Hepatocyte (in vitro differentiated cells): ENCODE data around the gene CHD9. TPM values are rescaled to one million over a fixed set of nuclear protein-coding genes. Genes with fewer than 3 reads are reported as not detected.

Experiments used
- DNase-seq: peaks from one replicate; pipeline ENCODE4 v3.0.0-alpha.2; 2016; ENCODE audit warnings: low spot score
- H2AFZ ChIP-seq: fragments of 200-600 bp; sonication (generic); 2 replicates; pipeline ENCODE4 v1.6.0; 2016; ENCODE audit warnings: antibody characterized with exemption, mild to moderate bottlenecking
- H3K27ac ChIP-seq: fragments of 200-600 bp; sonication (generic); 2 replicates; pipeline ENCODE4 v1.5.1; 2016; ENCODE audit warnings: mild to moderate bottlenecking
- H3K27me3 ChIP-seq: fragments of 200-600 bp; sonication (generic); 2 replicates; pipeline ENCODE4 v1.6.1; 2016
- H3K36me3 ChIP-seq: fragments of 200-600 bp; sonication (generic); replicated peaks from 2 replicates; pipeline ENCODE4 v1.5.1; 2016; ENCODE audit warnings: low read depth; ENCODE audit not compliant: insufficient read depth
- H3K4me1 ChIP-seq: fragments of 200-600 bp; sonication (generic); 2 replicates; pipeline ENCODE4 v1.5.1; 2016; ENCODE audit warnings: mild to moderate bottlenecking, moderate library complexity; ENCODE audit not compliant: insufficient read depth
- H3K4me2 ChIP-seq: fragments of 200-600 bp; sonication (generic); 2 replicates; pipeline ENCODE4 v1.6.0; 2016
- H3K4me3 ChIP-seq: fragments of 200-600 bp; sonication (generic); 2 replicates; pipeline ENCODE4 v1.5.1; 2016; ENCODE audit warnings: mild to moderate bottlenecking
- H3K79me2 ChIP-seq: fragments of 200-600 bp; sonication (generic); 2 replicates; pipeline ENCODE4 v1.6.0; 2017; ENCODE audit warnings: mild to moderate bottlenecking
- H3K9me2 ChIP-seq: fragments of 200-600 bp; sonication (generic); replicated peaks from 2 replicates; pipeline ENCODE4 v1.6.0; 2017; ENCODE audit warnings: mild to moderate bottlenecking; ENCODE audit not compliant: insufficient read depth
- H3K9me3 ChIP-seq: fragments of 200-600 bp; sonication (generic); 2 replicates; pipeline ENCODE4 v1.5.1; 2016; ENCODE audit warnings: low read depth, mild to moderate bottlenecking
- H4K20me1 ChIP-seq: fragments of 200-600 bp; sonication (generic); 2 replicates; pipeline ENCODE4 v1.6.0; 2016; ENCODE audit warnings: mild to moderate bottlenecking; ENCODE audit not compliant: insufficient read depth, poor library complexity, severe bottlenecking
- CTCF ChIP-seq: fragments of 200-600 bp; sonication (generic); IDR thresholded peaks from 2 replicates; pipeline ENCODE4 v1.5.1; 2016; ENCODE audit warnings: antibody characterized with exemption, mild to moderate bottlenecking; ENCODE audit not compliant: poor library complexity
- EZH2 ChIP-seq: fragments of 200-600 bp; sonication (generic); IDR thresholded peaks from 2 replicates; pipeline ENCODE4 v1.6.1; 2016; ENCODE audit warnings: antibody characterized with exemption, mild to moderate bottlenecking, borderline replicate concordance
- EZH2phosphoT487 ChIP-seq: fragments of 200-600 bp; sonication (generic); IDR thresholded peaks from one replicate; pipeline ENCODE4 v1.6.1; 2018; ENCODE audit warnings: antibody characterized with exemption, mild to moderate bottlenecking, low read depth, moderate library complexity; ENCODE audit not compliant: unreplicated experiment, severe bottlenecking
- WGBS: methylation state at CpG from one replicate; pipeline ENCODE4 v1.1.6; 2016; ENCODE audit warnings: low lambda C conversion rate; ENCODE audit errors: missing lambda C conversion rate; 5-methylcytosine and 5-hydroxymethylcytosine counted together
- polyA plus RNA-seq: library from polyadenylated mRNA; unstranded; fragments of >200 nt; fragmentation: Nextera tagmentation; extraction: Ambion mirVana; gene quantifications from 2 replicates; pipeline ENCODE4 v1.2.1, GENCODE V29; 2016
- total RNA-seq: library from RNA; depleted of rRNA; stranded (reverse); fragments of >200 nt; gene quantifications from 2 replicates; pipeline ENCODE4 v1.2.3, GENCODE V29; 2014

The CHD9 gene
- total and polyA plus RNA-seq, 2 experiments from 2014 or later = 54.9 to 68.2 TPM

- no peaks in the 10 kb centered on the region for H3K9me3 ChIP-seq
- H4K20me1 ChIP-seq = no peaks in the 10 kb centered on the region
- H3K36me3 ChIP-seq = no peaks in the 10 kb centered on the region
- H3K4me3 ChIP-seq = no peak overlapping the region
- H3K79me2 ChIP-seq = peaks cover 23% of the 10 kb centered on the region
- no peak overlapping the region for H2AFZ ChIP-seq
- no peaks in the 10 kb centered on the region for H3K27me3 ChIP-seq
- no peak for DNase-seq
- no peak for TF ChIP-seq EZH2
- no peak for TF ChIP-seq EZH2phosphoT487
- no peak for TF ChIP-seq CTCF
- H3K4me2 ChIP-seq = no peak overlapping the region
- peak overlapping the region; percentile 42 for H3K27ac ChIP-seq
- WGBS = 75% methylated on average over 3 of the region's 3 CpGs
- no peaks in the 10 kb centered on the region for H3K4me1 ChIP-seq
- H3K9me2 ChIP-seq = no peaks in the 10 kb centered on the region
These were observed 69.0 kb downstream of the CHD9 start for GRCh38 chr16:53123747-53124146.

- H3K4me2 ChIP-seq = no peak overlapping the region
- no peak for DNase-seq
- no peak overlapping the region for H3K4me3 ChIP-seq
- H3K79me2 ChIP-seq = peaks cover 21% of the 10 kb centered on the region
- TF ChIP-seq EZH2 (no peak), CTCF (no peak), EZH2phosphoT487 (no peak)
- H3K9me3 ChIP-seq = no peaks in the 10 kb centered on the region
- WGBS = 85% methylated on average over 4 of the region's 5 CpGs
- no peaks in the 10 kb centered on the region for H3K27me3 ChIP-seq
- H3K27ac ChIP-seq = no peak overlapping the region
- no peaks in the 10 kb centered on the region for H3K36me3 ChIP-seq
- H3K9me2 ChIP-seq = no peaks in the 10 kb centered on the region
- H4K20me1 ChIP-seq = no peaks in the 10 kb centered on the region
- no peak overlapping the region for H2AFZ ChIP-seq
- peaks cover 9% of the 10 kb centered on the region for H3K4me1 ChIP-seq
These were observed 71.6 kb downstream of the CHD9 start for GRCh38 chr16:53126390-53126789.

- WGBS = 19% methylated on average over 25 of the region's 25 CpGs
- Histone ChIP-seq H3K4me2 (peak overlapping the region; percentile 96), H3K27me3 (no peaks in the 10 kb centered on the region), H3K9me3 (no peaks in the 10 kb centered on the region), H3K36me3 (no peaks in the 10 kb centered on the region), H3K9me2 (no peaks in the 10 kb centered on the region), H2AFZ (peak overlapping the region; percentile 90), H4K20me1 (no peaks in the 10 kb centered on the region), H3K79me2 (peaks cover 52% of the 10 kb centered on the region), H3K27ac (peak overlapping the region; percentile 100), H3K4me1 (peaks cover 17% of the 10 kb centered on the region), H3K4me3 (peak overlapping the region; percentile 62)
- DNase-seq = peak; percentile 42
- TF ChIP-seq CTCF (peak; percentile 5), EZH2phosphoT487 (no peak)
These were observed 74.7 kb downstream of the CHD9 start for GRCh38 chr16:53129281-53130158.
